GM19351 (cell line): ENCODE results near the gene SREBF2.

Experiments used
- ATAC-seq: cut with Tn5 transposase; IDR thresholded peaks from one replicate; pipeline ENCODE4 v1.9.1; 2021; ENCODE audit warnings: mild to moderate bottlenecking, moderate library complexity; ENCODE audit not compliant: unreplicated experiment

Gene SREBF2

DNA sequence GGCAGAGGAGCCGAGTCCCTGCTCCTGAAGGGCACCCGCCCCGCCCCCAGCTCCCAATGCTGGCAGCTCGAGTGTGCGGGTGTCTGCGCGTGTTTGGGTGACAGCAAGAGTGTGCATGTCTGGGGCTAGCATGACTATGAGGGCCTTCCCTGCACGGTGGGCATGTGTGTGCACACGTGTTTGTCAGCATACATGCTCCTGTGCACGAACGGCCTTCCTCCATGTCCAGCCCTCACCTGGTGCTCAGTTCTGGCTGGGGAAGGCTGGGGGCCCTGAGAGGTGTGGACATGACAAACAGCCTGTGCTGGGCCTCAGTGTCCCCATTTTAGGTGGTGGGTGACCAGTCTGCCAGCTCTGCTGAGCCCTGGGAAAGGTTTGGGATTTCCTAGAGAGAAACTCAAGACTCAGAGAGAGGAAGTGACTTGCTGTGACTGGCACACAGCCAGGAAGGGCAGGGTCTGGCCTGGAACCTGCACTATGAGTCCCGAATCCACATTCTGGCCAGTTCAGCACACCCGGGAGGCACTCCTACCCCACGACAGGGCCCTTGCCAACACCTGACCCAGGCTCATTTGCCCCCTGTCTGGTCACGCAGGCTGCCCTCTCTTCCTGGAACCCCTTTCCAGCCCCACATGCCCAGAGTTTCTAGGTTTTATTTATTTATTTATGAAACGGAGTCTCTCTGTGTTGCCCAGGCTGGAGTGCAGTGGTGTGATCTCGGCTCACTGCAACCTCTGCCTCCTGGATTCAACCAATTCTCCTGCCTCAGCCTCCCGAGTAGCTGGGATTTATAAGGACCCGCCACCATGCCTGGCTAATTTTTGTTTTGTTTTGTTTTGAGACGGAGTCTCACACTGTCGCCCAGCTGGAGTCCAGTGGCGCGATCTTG lies 85.2 kb downstream of the SREBF2 start:
- no peak for ATAC-seq

DNA sequence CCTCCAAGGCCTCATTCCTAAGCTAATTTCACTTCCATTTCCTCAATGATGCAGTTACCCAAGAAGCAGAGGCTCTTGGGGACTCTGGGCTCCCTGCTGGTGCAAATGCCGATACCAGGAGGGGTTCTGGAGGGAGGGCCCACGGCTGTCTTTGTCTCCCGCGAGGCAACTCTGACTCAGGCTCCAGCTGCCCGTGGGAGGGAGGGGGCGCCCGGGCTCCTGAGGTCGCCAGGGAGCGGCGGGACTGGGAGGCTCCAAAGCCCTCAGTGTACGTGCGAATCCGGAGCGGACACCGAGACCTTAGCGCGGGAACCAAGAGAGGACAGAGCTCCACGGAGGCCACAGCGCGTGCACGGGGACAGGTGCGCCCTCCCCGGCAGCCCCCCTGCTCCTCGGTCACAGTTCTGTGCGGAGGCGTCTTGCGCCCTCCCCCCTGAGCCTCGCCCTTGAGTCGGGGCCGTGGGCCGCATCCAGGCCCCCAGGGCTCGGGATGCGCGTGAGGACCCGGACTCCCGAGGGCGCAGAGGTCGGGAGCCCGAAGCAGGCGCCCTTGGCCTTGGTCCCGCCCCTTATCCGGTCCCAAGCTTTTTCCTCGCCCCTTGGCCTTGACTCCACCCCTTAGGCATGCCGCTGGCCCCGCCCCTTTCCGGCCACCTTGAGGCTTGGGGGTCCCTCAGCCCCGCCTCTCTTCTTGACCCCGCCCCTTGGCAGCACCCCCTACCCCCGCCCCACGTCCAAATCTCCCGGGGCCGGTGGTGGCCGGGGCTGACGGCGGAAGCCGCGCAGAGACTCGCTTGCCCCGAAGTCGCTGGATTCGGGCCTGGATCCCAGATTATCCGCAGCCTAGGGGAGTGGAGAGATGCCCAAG lies 86.7 kb downstream of the SREBF2 start:
- ATAC-seq: peak; percentile 41

DNA sequence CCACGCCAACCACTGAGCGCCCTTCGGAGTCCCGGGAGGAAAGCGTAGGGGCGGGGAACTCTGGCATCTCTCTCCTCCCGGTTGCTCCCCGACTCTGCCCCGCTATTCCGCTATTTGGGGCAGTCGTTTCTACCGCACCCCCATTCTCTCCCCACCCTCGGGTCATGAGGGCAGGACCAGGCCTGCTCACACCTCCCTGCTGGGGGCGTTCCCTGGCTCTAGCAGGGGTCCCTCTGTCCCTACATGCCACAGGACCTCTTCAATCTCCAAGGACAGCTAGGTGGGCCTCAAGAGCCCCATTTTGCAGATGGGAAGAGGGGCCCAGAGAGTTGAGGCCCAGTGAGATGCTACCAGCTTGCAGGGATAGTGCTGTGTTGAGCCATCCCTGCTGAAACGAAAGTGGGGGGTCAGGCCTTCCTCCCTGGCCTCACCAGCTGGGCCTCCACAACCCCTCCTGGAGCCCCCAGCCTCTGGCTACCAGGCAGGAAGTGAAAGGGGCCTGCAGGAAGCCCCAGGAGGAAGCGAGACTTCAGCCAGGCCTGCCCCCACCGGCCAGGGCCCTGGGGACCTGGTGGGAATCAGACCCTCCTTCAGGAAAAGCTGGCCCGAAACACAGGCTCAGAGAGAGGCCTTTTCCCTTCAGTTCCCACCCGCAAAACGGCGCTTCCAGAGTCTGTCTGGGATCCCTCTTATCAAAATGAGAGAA lies 87.5 kb downstream of the SREBF2 start:
- peak; percentile 27 for ATAC-seq

DNA sequence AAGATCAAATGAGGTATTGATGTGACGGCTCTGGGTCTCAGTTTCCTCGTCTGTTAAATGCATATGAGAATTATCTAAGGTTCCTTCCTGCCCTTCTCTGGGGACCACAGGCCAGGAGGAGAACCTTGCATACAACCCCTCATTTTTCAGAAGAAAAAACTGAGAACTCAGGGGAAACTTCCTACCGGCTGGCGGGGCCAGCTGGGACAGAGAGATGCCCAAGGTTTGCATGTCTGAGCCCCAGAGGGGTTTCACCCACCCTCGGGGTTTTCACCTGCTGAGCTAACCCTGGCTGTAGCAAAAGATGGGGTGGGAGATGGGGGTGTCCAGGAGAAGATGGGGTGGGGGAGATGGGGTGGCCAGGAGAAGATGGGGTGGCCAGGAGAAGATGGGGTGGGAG lies 89.4 kb downstream of the SREBF2 start:
- ATAC-seq: no peak

DNA sequence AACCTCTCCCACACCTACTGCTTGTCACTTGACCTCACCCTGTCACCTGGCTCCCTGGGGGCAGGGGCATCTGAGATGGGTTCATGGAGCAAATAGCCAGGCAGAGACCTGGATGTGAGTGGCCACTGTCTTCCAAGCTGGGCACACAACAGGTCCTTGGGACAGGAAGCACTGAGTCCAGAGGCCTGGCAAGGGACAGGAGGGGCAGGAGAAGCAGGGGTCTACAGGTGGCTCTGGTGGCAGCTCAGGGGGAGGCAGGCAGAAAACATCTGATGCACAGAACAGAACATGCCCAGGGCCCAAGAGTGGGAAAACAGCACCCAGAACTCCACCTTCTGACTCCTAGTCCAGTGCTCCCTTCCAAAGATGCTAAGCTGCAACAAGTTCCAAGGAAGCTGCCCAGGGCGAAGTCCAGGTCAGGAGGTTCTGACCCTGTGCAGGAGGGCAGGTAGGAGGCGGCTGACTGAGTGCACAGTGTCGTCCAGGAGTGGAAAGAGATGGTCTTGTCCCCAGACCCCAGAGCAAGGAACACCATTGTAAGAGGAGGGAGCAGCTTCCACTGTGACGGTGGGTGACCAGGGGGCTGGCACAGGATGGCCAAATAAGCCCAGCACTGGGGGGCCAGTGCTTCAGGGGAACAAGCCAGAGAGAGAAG lies 90.2 kb downstream of the SREBF2 start:
- ATAC-seq: no peak

DNA sequence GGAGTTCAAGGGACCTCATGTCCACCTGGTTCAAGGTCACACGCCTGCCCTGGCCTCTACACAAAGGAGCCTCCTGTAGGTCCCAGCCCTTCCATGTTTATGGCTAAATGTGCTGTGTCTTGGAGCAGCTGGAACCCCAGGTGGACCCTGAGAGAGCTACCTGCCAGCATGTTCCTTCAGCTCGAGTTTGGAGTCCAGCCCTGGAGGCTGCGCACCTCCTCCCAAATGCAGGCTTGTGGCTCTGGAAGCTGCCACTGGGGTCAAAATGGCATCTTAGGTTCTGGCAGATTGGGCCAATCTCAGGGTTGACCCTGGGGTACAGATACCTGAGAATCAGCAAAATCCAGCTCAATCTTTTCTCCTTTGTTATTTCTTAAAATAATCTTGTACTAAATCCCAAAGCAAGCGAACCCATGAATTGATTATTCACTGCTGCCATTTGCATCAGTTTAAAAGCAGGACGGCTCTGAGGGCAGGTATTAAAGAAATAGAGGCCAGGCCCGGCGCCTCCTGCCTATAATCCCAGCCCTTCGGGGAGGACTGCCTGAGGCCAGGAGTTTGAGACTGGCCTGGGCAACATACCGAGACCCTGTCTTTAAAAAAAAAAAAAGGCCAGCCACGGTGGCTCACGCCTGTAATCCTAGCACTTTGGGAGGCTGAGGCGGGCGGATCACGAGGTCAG lies 90.8 kb downstream of the SREBF2 start:
- ATAC-seq: no peak

DNA sequence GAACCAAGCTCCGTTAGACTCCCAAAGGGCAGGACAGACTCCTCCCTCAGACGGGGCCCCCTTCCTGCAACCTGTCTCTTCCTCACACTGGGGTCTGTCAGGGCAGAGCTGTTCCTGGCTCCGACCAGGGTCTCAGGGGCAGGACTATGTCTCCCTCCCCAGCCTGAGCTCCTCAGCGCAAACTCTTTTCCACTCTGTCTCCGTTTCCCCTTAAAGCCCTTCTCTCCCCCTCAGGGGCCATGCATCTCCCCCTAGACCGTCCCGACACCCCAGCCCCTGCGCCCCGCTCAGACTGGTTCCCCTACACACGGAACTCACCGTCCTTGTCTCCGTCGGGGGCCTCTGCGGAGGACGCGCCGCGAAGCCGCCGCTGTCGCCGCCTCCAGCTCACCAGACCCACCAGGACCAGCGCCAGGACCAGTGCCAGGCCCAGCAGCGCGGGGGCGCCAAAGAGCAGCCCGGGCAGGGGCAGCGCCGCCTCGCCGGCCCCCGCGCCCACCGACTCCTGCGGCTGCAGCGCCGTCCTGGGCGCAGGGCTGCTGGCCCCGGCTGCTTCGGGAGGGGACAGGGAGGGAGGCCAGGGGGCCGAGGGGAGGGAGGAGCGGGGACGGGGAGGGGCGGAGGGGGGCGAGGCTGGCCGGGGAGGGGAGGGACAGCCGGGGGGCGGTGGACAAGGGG lies 93.0 kb downstream of the SREBF2 start:
- peak; percentile 36 for ATAC-seq

DNA sequence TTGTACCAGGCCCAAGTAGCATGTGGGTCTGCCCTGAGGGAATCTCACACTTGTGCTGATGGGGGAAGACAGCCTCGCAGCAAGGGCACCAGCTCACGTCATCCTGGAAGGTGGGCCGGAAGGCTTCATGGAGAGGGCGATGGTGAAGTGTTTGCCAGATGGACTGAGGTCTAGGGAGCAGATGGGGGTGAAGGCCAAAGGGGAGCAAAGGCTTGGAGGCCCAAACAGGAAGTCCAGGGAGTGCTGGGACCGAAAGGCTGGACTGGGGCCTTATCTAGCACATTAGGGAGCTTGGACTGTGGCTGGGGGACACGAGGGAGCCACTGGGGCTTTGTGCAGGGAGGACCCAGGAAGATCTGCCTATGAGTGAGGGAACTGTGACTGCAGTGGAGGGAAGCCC lies 94.9 kb downstream of the SREBF2 start:
- ATAC-seq: no peak

DNA sequence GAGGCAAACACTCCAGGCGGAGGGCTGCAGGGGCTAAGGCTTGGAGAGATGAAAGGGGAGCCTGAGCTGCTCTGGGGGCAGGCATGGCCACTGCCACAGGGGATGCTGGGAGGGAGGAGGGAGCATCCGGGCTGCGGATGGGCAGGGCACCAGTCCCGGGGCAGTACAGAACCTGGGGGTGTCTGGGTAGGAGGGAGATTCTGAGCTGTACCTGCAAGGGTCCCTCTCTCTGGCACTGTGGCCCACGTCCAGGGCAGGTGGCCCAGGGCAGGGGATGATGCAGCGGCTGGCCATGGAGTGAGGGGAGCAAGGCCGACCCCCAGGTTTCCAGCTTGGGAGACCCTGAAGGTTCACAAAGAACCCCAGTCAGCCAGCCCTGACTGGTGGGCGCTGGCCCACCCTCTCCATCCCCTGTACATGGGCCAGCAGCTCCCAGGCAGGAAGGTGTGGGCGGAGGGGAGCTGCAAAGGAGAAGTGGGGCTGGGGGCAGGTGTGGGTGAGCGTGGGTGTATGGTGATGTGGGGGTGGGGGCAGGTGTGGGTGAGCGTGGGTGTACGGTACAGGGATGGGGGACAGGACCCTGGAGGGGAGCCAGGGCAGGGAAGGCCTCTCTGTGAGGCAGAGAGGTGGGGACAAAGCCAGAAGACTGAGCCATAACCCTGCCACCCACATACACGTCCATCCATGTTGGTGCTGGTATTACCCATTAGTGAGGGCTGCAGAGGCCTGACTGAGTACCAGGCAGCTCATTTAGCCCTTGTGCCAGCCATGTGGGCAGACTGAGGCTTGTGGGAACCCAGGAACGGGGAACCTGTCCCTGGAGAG lies 95.9 kb downstream of the SREBF2 start:
- ATAC-seq: no peak

DNA sequence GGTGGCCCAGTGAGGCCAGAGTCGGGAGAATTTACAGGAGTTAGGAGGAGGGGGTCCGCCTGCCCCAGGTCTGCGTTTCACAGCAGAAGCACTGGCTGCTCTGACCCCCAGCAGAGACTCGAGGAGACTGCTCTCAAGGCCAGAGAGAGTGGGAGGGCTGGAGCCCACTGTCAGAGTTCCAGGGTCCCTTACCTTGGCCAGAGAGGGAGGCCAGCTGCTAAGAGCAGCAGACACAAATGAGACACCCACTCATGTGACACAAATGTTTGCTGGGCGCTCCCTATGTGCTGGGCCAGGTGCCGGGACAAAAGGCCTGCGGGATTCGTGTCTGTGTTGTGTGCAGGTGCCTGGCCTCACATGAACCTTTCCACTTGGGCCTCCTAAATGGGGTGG lies 96.5 kb downstream of the SREBF2 start:
- no peak for ATAC-seq

DNA sequence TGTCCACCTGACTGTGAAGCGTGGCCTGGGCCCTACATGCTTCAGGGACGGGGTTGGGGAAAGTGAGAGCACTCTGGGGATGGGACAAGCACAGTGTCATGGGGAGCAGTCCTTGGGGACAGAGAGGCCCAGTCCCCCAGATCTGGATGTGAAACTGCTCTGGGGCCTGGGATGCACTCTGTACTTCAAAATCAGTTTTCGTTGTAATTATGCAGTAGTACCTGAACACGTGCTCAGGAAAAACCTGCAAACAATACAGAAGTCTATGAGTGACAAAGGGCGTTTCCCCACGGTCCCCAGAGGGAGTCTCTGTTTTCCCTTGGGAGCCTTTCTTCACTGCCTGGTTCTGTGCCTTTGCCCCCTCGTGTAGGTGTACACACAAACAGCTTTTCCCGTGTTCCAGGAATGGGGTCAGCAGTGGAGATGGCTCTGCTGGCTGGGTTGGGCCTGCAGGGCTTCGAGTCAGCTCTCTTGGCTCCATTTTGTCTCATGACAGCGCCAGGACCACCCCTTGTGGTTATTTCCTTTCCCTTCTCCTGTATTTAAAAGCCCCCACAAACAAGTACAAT lies 98.9 kb downstream of the SREBF2 start:
- ATAC-seq: no peak

DNA sequence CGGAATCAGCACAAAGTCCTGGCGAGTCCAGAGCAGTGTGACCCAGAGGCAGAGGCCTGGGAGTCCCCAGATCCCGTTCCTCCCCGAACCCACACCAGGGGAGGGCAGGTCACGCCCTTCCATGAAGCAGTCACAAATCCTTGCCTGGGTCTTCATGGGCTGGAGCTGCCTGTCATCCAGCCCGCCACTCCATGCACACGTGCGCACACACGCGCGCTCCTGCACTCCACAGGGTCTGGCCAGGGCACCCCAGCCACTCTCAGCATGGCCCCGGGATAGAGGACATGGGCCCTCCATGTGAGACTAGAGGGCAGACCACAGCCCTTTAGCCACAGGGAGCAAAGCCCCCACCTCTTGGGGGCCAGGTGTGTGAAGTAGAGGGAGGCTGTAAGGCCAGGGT lies 99.4 kb downstream of the SREBF2 start:
- ATAC-seq: no peak

DNA sequence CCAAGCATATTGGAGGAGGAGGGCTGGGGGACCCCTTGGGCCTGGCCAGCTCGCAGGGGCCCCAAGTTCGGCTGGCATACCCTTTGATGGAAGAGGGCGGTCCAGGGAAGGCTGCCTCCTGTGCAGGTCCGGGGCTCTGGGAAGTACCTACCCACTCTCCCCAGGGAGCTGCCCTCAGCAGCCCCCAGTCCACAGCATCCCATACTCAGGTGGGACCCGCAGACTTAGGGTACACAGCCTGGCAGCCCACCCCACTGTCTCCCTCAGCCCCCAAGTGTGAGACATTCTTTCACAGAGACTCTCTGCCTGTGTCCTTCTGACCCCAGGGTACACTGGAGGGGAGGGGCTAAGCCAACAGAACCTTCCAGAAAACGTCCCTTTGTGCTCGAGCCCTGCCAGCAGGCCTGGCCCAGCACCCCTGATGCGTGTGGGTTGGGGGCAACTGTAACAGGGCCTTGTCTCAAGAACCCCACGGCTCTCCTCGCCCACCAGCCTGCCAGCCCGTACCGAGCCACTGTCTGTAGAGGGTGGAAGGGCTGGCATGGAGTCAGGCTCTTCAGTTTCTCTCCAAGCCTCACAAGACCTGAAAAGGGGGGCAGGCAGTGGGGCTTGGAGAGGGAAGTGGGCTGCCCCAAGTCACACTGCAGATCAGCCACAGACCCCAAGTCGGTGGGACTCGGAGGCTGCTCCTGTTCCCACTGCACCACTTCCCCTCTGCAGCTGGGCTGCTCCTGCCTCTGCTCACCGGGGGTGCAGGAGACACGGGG lies 100.7 kb downstream of the SREBF2 start:
- ATAC-seq: no peak

DNA sequence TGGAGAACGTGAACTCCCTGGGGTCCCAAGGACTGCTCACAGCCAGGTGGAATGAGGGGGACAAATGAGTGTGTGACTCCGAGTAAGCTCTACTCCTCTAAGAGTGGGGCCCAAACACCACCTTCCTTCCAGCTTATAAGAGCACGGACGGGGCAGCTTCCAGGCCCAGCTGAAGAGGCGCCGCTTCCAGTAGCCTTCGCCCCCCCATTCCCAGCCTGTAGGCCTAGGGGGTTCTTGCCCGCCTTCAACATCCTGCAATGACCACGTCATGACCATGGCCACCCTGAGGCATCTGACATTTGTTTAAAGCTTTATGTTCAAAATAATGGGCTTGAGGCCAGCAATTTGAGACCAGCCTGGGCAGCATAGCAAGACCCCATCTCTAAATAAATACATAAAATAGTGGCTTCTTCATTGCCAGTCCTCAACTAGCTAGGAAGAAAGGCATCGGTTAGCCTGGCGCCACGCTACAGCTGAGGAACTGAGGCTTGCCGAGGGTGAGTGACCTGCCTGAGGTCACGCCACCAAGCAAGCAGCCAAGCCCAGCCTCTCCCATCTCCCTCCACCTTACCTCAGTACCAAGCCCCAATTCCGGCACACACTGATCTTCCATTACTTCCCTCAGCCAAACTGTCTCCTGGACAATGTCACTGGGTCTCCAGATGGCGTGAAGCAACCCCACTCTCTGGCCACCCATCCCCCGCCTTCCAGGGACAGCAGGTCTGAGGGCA lies 101.5 kb downstream of the SREBF2 start:
- no peak for ATAC-seq

DNA sequence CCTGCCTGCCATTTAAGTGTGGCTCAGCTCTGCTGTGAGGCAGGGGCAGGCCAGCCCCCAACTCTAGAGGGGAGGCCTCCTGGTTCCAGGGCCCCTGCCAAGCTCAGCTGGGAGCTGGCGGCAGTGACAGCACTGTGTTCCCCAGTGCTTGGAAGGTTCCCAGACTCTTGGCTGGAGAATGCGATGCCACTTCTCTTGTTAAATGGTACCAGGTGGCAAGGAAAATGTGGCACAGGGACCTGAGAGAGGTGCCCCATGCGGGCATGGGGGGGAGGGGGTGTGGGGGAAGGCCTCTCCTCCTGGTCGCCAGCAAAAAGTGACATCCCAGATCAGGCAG lies 102.1 kb downstream of the SREBF2 start:
- no peak for ATAC-seq

DNA sequence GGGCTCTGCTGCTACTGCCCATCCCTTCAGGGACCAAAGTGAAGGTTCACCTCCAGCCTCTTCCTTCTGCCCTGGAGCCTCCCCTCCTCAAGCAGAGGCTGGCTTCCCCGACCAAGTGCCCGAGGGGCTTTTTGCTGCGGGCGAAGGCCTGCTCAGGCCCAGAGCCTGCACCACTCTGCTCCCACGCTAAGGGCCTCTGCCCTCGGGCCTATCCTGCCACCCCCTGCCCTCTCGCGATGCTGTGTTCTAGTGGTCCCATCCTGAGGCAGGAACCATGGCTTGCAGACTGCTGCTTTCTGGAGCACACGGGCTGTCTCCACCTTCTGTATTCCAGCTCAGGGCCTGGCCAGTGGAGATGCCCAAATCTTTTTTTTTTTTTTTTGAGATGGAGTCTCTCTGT lies 102.6 kb downstream of the SREBF2 start:
- no peak for ATAC-seq

DNA sequence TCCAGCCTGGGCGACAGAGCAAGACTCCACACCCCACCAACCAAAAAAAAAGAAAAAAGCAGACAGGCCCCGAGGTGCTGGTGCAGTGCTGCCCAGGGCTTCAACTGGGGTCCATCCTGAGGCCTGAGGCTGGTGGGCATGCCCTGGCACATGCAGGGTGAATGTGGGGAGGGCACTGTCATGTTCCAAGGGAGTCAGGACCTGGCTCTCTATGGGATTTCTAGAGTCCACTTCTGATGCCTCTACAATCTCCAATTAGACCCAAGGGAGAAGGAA lies 103.9 kb downstream of the SREBF2 start:
- ATAC-seq: no peak
